Fibroblast of peridontal ligament (primary cell): ENCODE data around the gene TRAPPC14.

ENCODE experiments used
- DNase-seq: peaks from one replicate; pipeline ENCODE4 v3.0.0-alpha.2; 2010; ENCODE audit errors: extremely low read depth

The TRAPPC14 gene

DNA sequence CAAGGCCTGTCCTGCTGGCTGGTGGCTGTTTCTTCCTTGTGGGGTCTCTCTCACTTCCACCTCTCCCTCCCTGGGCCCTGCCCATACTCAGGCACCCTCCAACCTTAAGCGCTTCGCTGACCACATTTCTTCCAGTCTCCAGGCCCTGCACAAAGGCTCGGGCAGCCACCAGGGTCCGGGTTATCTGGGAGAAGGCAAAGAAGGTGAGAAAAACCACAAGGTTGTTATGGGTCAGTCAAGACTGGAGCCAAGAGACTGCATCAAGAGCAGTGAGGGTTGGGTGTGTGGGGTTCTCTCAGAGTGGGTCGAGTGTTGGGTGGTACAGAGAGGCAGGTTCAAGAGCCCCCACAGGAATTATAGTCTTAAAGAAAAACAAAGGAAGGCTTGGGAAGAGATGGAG lies 16.1 kb upstream of the TRAPPC14 start:
- DNase-seq: no peak

DNA sequence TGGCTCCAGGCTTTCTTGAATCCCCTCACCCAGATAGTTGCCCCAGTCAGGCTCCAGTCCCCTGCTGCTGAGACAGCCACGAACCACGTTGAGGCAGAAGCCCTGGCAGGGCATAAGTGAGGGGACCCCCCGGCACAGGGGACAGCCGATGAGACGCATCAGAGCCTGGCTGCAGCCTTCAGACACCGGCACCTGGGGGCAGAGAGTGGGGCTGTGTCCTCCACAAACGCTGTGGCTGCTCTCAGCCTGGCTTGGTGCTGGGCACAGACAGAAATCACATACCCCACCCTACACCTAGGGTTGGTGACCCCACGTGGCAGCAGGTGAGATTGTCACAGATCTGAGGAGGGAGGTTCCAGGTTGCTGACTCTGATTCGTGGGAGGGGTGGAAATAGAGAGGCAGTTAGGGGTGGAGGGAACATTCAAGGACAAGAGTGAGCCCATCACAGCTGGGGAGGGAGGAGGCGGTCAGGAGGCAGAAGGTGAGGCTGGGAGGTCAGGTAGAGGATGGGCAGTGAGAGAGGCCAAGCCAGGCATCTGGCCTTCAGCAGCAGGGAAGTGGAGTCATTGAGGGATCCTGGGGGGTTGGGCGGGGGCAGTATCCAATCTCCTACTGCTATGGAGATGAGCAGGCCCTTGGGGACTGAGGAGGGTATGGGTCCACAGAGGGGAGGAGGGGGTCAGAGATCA lies 15.4 kb upstream of the TRAPPC14 start:
- no peak for DNase-seq

DNA sequence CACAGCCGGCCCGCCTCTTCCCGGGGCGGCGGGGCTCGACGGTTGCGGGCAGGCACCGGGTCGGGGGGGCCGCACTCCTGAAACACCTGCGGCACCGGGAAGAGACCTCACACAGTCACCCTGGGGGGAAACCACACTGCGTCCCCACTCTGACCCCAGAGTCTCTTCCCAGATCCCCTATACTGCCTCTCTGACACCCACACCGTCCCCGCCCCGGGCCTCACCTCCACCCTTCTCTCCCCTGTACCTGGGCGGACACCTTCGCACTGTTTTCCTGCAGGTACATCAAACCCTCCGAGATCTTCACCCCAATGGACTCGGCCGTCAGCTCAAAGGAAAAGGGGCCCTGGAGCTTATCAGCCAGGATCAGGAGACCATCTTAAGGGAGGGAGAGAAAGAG lies 13.3 kb upstream of the TRAPPC14 start:
- no peak for DNase-seq

DNA sequence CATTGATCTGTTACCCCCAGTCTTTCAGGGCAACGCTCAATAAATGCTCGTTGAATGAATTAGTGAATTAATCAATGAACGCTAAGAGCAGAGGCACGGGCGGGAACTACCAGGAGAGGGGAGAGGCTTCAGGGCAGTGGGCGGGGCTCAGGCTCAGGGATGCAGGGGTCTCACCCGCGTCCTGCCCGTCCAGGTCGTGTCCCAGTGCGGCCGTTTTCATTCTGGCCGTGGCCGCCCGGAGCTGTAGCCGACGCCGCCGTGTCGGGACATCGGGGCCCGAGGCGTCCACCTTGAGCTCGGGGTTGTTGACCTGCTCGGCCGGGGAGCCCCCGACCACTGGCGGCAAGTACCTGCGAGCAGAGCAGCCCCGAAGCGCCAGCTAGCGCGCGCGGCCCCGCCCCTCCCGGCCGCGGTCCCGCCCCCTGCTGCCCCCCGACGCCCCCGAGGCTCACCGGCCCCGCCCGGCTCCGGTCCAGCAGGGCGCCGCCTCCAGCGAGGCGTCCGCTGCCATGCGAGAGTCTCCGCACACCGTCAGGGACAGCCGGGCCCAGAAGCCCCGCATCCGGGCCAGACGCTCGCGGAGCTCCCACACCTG lies 12.7 kb upstream of the TRAPPC14 start:
- DNase-seq: no peak

DNA sequence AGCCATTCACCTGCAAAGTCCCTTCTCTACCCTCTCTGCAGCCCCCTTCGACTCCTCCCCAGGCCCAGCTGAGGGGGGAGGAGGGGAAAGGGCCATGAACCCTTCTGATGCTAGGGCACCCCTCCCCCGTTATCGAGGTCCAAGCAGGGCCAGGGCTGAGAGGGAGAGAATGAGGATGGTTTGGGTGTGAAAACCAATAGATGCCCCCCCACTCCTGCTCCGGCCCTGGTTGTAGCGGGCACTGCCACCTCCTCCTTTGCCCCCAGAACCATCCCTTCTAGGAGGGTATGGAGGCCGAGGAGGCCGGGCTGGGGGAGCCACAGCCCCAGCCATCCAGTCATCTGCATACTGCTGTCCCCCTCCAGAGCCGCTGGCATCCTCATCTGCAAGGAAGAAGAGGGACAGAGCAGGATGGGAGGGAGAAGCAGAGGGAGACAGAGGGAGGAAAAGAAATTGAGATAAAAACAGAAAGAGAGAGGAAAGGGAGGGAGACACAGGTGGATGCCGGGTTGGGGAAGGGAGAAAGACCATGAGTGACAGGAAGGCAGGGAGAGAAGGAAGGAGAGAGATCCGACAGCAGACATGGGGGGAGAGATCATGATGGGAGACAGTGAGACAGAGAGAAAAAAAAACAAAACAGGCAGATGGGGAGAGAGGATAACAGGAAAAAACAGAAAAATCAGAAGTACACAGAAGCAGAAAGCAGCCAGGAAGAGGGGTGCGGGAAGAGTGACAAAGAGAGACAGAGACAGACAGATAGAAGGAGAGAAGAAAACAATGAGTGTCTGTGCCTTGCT lies 11.8 kb upstream of the TRAPPC14 start:
- DNase-seq: no peak

DNA sequence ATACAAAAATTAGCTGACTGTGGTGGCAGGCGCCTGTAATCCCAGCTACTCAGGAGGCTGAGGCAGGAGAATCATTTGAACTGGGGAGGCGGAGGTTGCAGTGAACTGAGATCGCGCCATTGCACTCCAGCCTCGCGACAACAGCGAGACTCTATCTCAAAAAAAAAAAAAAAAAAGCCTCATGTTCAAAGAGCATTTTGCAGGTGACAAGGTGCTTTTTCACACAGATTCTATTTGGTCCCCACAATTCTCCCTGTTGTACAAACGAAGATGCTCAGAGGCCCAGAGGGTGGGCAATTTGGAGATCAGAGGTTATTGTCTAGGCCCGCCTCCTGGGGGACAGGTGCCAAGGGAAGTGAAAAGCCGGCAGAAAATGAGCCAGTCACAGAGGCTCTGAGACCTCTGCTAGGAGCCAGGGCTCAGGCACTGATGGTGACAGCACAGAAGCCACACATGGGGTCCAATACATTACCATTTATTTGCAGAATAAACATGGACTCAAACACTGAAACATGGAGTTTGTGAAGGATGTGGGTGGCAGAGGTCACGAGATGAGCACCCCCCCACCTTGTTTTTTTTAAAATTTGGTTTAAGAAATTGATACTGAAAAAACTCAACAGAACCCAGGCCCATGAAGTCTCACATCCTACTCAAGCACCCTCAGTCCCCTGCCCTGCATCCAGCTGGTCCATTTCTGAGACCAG lies 10.8 kb upstream of the TRAPPC14 start:
- no peak for DNase-seq

DNA sequence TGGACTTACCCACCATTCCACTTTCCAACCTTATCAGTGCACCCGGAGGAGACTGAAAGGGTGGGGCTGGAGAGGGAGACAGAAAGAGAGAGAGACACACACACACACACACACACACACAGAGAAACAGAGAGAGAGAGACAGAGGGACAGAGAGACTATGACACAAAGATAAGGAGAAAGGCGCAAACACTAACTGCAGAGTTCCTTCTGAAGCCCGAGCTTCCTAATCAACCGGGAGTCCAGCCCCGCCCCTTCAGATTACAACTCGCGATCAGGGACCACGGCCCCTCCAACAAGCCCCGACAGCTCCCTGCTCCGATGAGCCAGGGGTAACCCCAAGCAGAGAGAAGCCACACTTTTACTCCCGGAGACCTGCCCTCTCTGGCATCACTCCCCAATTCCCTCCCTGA lies 9.4 kb upstream of the TRAPPC14 start:
- peak; percentile 31 for DNase-seq

DNA sequence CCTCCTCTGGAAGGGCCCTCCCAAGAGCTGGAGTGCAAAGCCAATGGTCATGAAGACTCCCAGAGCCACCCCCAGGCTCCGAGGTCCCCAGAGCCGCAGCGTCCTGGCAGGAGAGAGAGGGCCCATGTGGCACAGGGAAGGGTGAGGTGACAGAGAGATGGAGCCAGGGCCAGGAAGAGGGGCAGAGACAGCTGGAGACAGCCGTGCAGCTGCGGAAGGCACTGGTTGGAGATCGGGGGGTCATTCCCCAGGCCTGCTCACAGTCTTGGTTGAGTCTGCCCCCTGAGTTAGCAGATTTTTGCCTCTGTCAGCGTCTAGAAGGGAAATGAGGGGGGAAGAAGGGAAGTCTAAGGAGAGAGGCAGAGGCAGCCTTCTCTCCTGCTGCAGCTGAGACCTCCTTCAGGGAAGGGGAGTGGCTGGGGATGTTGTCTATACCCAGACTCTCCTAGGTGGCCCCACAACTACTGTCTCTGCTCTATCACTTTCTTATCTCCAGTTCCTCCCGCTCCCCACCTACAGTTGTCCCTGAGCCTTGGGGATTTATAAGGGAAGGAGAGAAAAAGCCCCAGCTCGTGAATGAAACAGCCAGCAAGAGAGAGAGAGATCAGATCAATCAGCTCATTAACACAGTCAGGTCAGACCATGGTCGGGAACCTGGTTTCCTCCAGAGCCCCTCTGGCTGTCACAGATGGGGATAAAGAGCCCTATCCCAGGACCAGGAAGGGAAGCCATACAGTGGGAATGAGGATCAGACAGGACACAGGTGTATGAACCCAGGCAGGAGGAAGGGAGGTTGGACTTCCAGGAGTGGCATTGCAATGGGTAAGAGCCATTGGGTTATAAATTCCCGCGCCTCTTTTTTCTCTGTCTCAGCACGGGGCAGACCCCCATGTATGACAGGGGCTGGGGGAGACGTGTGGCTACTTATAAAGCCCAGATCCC lies 8.7 kb upstream of the TRAPPC14 start:
- no peak for DNase-seq

DNA sequence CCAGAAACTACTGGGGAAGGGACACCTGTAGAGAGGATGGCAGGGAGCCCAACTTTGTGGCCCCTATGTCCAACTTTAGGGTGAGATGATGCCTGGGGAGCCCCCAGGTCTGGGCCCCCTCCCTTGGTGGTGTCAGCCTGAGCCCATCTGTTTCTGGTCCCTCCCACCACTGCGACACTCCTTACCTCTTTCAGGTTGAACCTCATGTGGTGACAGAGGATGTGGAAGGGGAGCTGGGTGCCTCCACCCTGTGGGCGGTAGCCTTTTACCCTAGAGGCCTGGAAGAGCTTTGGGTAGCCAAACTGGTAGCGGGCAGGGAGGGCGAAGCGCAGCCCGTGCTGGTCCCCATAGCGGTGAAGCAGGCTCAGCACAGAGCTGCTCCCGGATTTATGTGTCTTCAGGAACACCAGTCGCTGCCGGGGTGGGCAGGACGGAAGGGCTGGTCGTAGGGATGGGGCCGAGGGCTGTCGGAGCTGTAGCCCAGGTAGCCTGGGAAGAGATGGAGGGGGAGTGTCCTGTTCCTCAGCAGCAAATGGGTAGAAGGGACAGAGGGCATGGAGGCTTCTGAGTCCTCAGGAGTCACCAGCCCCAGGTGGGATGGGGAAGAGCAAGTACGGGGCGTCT lies 7.9 kb upstream of the TRAPPC14 start:
- DNase-seq: no peak

DNA sequence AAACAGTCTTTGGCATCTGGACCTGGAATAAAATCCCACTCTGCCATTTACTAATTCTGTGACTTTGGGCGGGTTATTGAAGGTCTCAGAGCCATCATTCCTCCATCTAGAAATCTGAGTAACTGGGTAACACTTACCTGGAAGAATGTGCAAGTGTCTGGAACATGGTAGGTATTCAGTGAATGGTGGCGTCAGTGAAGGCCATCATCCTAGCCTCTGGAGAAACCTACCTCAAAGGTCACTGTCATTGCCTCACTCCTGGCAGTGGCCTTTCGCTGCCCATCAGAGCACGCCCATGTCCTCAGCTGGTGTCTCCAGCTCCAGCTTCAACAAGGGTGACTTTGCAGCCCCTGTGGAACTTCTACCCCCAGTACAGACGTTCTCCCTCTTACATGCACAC lies 5.3 kb upstream of the TRAPPC14 start:
- no peak for DNase-seq

DNA sequence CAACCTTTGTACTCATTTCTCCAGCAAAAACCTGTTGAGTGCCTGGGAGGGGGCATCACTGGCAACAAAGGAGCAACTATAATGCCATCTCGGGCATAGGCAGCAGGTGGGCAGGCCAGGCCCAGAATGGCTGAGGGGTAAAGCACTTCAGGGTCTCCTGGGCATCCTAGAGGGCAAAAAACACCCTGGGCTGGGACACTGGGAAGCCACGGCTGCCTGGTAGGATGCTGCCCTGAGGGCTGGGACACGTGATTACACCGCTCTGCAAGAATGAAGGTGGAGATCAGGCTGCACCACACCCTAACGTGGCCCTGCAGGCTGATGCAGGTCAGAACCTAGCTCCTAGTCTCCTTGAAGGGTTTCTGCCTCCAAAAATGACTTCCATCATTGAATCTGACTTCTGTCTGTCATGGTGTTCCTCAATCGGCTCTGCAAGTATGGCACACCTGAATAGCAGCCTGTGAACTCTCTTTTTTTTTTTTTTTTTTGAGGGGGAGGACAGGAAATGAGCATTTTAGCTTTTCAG lies 4.5 kb upstream of the TRAPPC14 start:
- no peak for DNase-seq

DNA sequence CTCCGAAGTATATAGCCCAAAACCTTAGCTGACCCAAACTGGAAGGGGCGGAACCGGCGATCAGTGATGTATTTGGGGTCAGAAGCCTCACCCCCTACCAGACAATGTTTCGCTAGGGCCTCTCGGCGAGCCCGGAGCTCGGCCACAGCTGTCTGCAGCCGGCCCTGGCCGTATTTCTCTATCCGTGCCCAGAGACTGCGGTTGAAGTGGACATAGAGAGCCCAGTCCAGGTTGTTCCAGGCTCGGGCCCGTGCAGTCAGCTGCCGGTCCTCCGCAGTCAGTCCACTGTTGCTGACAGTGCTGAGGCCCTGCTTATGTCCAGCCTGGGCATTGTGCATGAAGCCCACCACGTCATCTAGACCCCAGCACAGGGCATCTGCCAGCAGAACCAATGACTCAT lies 1.5 kb upstream of the TRAPPC14 start:
- no peak for DNase-seq

DNA sequence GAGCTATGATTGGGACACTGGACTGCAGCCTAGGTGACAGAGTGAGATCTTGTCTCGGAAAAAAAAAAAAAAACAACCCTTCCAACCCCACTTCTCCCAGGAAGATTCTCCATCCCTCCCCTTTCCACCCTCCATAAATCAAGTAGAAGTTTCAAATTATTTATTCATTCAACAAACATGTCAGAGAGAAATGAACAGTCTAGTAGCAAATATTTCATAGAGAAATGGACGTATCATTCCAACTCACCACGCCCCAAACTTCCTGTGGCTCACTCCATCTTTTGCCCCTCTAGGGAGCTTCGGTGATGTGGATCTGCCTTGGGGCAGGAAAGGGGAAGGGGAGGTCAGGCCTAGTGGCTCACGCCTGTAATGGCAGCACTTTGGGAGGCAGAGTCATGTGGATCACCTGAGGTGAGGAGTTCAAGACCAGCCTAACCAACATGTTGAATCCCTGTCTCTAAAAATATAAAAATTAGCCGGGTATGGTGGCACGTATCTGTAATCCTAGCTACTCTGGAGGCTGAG lies 638 bp upstream of the TRAPPC14 start:
- DNase-seq: no peak

DNA sequence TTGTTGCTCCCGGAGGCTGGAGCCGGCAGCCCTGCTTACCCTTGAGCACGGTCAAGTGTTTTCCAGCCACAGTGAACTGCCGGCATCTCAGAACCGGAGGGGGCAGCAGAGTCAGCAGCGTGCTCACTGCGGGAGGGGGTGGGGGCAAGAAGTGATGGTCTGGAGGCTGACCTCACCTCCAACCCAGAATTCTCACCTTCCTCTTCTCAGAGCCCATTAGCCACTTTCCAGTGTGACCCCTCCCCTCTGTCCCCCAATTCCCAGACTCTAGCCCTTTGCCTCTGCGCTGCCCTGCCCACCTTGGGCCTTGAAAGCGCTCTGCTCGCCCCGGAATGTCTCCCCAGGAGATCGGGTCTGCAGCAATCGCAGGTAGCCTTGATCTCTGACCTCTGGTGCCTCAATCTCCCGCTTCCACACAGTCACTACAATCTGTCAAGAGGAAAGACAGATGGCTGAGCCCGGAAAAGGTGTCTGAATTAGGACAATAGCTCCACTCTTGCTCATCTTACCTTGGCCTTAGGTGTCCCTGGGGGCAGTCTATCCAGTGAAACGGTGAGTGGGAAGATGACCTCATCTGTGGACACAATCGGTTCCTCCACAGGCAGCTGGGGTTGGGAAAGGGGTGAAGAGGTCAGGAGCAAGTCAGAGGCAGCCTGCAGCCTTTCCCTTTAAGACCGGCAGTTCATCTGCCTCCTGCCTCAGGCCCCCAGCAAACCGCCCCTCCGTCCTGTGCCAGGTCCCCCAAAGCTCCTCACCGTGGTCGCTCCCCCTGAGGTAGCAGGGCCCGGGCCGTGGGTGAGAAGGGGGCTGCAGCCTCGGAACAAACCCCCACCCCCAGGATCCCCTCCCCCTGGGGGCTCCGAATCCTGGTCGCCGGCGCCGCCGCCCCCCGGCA lies 942 bp downstream of the TRAPPC14 start:
- peak; percentile 33 for DNase-seq

DNA sequence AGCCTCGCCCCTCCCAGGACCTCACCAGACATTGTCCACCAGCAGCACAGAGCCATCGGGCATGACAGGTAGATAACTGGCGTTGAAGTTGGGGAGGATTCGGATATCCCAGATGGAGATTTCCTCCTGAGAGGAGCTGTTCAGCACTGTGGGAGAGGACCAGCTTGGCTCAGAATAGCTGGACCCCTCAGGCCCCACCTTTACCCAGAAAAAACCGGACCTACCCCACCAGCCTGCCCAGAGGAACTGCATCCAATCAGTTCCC lies 1.5 kb downstream of the TRAPPC14 start:
- DNase-seq: no peak

DNA sequence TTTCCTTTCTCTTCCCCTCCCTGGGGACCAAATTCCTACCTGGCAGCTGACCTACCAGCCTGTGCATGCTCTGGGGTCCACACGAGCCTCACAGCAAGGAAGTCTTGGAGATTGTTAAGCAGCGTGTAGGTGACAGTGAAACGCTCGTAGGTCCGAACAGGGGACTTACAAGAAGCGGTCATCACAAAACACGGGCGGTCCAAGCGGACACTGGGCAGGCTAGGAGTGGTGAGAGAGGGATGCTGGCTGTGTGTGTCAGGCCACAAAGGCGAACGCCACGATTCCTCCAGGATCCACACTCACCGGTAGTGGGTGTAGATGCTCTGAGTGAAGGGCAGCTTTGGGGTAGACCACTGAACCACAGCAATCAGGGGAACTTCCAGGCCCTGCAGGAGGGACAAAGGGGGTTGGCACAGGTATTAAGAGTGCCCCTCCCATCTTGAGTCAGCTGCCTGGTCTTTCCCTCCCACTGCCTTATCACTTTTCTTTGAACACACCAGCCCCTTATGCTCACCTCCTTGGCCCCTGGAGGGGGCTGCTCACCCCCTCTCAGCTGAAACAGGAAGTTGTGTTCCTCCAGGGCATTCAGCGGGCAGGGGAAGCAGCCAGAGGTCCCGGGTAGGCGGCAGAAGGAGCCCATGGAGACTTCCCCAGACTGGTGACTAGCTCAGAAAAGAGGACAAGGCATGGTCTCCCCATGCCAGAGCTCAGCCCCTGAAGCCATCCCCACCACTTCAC lies 2.0 kb downstream of the TRAPPC14 start:
- DNase-seq: no peak

DNA sequence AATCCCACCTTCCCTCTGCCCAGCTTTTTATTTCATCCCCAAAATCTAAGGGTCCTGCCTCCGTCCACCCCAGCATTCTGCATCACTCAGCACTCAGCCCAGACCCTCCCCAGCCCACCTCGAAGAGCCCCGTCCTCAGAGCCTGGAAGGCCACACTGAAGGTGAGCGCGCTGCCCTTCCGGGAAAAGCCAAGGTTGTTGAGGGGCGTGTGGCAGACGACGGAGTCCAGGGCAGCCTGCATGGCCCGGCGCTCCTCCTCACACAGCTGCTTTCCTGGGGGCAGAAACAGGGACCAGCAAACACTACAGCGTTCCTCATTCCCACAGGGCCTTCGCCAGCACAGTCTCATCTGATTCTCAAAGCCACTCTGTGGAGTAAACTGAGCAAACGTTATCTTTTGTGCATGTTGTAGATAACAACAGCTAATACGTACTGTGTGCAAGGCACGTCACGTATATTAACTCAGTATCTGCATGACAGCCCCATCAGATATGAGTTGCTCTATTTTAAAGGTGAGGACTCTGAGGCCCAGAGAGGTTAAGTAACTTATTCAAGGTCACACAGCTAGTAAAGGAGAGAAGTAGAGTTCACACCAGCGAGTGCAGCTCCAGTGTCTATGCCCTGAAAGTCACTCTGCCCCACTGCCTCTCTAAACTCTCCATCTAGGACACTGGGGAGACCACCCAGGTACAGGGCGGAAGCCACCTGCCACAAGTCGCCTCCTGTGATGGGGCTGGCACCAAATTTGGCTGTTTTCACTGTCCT lies 2.8 kb downstream of the TRAPPC14 start:
- DNase-seq: no peak
